Stimulated activated CD4-positive, alpha-beta T cell treated with anti-CD3 and anti-CD28 coated beads, Interleukin-4, amount 100 ng/mL, for 1 hour (primary cell): ENCODE data around the gene C8G.
A peak's percentile ranks its signal among the peaks of the same experiment; 100 is the strongest.

ENCODE experiments used
- DNase-seq: peaks from one replicate; pipeline ENCODE4 v3.0.0-alpha.2; 2020

The C8G gene

DNA sequence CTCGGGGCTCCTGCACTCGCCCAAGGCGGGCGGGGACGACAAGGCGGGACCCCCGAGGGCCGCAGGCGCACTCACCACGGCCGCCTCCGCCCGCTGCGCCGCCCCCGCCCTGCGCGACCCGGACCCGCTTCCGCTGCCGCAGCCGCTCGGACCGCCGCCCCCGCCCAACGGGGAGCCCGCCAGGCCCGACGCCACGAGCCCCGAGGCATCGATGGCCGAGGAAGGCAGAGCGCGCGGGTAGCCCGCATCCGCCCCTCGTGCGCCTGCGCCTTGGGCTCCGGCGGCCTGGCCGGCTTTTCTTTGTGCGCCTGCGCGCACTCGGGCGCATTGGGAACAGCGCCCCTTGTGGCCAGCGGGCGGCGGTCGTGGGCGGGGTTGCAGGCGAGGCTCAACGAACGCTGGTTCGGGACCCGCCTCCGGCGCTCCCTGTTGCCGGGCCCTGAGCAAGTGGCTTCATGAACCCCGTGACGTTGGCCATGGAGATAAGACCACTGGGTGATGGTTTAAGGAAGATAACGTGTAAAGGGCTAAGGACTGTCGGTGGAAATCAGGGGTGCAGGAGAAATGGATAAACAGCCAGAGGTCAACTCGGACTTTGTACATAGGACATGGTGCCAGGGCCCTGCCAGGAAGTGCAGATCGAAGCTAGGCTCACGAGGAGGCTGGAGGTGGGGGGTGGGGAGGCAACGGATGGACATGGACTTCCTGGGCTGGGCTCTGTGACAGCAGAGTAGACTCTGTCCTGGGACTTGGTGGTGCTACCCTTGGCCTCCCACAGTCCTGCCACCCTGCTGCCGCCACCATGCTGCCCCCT, at the start of gene C8G, which contains the start of gene FBXW5:
C8G (plus strand) TSS at position 725 of the 814 bp plus-strand sequence; CDS start at position 803, 78 bp downstream.
FBXW5 (minus strand) TSS at position 220 of the 814 bp plus-strand sequence. CDS start 655 bp downstream, outside the sequence.
- DNase-seq: peak; percentile 94

DNA sequence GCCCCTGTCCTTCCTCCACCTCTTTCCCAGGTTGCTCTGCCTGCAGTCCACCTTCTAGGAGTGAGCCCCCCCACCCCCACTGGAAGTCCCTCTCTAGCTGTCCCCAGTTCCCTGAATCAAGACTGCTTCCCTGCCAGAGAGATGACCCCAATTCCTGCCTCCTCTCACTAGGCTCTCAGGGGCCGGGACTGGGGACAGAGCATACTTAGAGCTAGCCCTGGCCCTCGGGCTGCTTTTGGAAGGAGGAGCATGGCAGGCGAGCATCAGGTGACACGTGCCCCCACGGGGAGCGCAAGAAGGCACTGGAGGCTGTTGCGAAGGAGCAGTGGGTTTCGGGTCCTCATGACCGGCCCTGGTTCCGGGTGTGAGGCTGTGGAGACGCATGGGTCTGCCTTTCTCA, 49.0 kb upstream of the C8G start:
- DNase-seq: no peak

- no peak for DNase-seq
Measured at GRCh38 chr9:136898483-136899100, 46.5 kb upstream of the C8G start.

DNA sequence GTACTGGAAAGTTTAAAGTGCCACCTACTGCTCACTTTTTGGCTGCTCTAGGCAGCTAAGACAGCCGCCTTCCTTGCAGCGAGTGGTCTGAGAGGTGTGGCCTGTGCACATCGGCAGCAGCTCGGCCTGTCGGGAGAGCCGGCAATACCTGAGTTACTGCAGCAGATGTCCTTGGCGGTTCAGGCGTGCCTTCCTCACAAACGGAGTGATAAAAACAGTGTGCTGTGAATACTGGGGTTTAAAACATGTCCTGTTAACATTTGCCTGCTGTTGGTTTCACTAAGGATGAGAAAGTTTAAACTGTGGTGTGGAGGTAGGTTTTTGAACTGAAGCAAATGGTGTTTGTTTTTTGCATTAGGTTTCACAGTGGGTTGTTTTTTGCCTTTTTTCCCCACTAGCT, 45.8 kb upstream of the C8G start:
- no peak for DNase-seq

DNA sequence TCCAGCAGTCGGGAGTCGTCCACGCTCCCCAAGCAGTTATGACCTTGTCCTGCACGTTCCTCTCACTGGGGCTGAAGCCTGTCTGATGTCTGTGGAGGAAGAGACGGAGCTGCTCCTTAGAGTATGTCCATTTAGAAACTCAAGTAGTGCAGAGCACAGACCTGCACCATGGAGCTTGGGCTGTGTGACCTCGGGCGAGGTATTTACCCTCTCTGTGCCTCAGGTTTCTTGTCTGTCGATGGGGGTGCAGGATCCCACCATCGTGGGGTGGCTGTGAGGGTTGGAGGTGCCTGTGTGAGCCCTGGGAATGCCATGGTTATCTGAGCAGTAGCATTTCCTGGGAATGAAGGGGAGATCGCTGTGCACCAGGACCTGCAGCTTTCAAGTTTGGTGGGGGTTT, 44.5 kb upstream of the C8G start:
- no peak for DNase-seq

- DNase-seq: no peak
Measured at GRCh38 chr9:136900988-136901515, 44.0 kb upstream of the C8G start.

DNA sequence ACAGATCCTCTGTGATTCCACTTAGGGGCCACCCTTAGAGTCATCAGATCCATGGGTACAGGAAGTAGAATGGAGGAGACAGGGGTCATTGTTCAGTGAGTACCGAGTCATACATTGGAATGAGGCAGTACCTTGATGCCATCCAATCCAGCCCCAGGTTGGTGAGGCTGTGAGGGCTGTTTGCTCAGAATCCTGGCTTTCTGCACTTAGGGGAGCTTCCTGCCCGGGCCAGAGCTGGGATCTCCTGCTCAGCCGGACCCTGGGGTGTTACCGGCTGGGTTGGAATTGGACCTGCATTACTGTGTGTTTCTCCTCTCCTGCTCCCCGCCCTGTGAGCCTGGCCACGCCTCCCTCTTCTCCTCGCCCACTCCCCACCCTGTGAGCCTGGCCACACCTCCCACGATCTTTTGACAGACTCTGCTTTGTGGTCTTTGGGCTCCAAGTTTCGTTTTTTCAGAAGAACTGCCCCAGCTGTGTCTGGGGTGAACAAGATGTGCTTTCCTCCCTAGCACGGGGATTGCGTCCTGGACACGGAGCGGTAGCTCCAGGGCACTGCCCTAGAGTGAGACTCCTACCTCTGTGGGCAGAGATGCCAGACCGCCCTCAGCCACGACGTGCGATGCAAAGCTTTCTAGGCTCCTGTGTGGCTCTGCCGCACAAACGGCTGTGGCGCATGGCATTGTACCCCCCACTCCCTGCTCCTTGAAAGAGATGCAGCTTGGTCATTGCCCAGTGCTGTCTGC, 43.4 kb upstream of the C8G start:
- DNase-seq: peak; percentile 78

DNA sequence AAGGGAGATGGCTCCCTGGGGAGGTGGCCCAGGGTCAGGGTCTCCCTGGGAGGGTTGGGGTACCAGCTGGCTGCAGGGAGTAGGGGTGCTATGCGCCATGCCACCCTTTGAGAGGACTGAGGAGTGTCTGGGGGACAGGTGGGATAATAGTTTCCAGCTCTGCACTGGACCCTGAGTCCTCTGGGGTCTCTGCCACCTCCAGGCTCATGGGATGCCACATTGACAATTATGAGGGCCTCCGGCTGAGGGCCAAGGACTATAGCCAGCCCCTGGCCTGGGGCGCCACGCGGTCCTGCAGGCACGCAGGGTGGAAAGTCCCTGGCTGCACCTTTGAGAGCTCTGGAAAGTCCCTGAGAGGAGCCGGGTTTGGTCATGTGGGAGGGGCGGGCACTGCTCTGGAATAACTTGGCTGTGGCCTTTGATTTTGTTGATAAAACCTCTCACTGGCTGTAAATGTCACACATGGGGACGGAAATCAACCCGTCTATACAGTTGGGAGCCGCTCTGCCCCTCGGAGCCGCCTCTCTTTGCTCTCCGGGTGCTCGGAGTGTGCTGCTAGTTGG, 42.7 kb upstream of the C8G start:
- DNase-seq: peak; percentile 84

- DNase-seq: no peak
Measured at GRCh38 chr9:136903041-136903554, 41.9 kb upstream of the C8G start.

DNA sequence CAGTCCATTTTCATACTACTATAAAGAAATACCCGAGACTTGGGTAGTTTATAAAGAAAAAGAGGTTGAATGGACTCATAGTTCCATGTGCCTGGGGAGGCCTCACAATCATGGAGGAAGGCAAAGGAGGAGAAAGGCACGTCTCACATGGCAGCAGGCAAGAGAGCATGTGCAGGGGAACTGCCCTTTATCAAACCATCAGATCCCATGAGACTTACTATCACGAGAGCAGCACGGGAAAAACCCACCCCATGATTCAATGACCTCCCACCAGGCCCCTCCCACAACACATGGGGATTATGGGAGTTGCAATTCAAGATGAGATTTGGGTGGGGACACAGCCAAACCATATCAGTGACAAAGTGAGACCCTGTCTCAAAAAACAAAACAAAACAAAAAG, 38.8 kb upstream of the C8G start:
- DNase-seq: no peak

DNA sequence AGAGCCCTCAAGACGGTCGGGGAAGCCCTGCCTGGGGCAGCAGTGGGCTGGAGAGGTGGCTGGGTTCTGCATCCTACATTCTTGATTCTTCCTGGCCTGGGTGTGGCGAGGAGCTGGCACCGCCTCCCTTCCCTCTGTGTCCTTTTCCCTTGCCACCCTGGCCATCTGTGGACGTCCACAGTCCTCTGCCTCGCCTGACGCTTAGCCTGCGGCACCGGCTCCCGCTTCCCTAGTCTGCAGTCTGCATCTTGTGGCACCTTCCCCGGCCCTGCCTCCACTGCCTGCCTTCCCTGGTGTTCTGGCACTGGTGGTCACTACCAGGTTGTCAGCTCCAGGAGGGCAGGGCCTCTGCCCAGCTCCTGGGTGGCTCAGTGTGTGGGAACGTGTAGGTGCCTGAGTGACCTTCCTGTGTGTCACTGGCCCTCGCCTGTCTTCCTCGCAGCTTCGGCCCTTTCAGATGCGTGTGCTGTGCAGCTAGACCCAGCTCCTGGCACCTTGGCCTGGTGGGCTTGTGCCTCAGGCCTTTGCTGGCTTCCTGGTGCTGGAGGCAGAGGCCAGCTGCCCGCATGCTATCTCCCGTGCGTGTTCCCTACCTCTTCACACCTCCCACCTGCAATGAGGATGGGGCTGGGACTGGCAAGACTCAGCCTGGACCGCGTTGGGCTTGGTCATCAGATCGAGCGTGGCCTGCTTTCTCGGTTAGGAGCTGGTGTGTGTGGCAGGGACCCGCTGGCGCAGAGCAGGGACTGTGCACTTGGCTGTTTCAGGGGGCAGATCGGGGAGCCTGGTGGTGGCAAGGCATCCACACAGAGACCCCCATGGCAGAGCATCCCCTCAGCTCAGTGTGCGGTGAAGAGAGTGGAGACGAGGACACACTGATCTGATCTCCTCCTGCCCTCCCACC, 37.8 kb upstream of the C8G start:
- no peak for DNase-seq

- no peak for DNase-seq
Measured at GRCh38 chr9:136910197-136910900, 34.7 kb upstream of the C8G start.

GRCh38 chr9:136910901-136911245, 34.2 kb upstream of the C8G start:
- DNase-seq: no peak

DNA sequence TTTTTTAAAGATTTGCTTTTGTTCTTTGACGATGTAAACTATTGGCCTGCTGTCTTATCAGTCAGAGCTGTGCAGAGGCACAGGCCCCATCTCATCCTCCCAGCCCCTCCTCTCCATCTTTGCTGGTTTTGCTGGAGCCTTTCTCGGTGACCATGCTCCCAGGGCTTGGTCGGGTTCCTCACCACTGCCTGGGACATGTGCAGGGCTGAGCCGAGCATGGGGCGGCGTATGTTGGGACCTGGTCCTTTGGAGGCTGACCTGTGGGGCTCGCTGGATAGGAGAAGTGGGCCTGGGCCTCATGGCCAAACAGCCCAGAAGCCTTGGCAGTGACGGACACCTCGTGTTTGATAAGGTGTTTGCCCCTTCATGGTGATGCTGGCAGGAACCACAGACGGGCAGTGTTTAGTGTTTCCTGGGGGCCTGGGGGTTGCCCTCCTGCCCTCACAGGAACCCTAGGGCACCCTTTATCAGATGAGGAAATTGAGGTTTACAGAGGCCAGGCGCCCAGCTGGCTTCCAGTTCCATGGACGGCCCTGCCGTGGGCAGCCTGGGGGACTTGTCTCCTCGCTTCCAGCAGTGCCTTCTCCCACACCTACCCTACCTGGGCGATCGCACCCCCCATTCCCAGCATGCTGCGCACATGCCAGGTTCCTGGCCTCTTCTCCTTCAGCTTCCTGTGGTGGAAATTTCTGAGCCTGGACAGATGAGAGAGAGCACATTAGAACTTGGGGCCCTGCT, 31.2 kb upstream of the C8G start:
- no peak for DNase-seq

DNA sequence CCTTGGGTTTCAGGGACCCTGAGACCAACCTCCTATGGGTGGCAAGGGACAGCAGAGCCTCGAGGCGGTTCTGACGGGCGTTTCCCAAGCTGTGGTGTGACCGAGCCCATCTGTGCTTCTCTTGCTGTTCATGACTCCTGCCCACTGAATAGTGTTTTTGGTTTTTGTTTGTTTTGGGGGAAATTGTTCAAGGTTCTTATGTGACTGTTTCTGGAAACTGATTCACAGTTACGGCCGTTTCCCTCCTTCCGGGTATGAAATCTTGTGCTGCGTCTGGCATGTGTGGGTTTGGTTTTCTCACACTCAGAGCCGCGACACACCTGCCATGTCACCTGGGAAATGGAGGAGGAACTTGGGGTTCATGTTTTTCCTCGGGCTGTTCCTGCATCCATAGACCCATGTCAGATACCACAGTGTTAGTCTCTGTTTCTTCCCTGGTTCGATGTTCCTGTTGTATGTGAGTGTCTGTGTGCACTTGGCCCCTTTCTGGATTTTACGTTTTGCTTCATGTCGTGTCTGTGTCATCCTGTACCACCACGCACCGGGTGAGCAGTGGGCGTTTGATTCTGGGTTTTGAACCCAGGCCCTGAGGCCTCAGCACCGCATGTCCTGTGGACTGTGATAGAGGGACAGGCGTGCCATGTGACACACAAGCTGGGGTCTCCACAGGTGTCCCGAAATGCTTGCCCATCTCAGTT, 29.3 kb upstream of the C8G start:
- no peak for DNase-seq

DNA sequence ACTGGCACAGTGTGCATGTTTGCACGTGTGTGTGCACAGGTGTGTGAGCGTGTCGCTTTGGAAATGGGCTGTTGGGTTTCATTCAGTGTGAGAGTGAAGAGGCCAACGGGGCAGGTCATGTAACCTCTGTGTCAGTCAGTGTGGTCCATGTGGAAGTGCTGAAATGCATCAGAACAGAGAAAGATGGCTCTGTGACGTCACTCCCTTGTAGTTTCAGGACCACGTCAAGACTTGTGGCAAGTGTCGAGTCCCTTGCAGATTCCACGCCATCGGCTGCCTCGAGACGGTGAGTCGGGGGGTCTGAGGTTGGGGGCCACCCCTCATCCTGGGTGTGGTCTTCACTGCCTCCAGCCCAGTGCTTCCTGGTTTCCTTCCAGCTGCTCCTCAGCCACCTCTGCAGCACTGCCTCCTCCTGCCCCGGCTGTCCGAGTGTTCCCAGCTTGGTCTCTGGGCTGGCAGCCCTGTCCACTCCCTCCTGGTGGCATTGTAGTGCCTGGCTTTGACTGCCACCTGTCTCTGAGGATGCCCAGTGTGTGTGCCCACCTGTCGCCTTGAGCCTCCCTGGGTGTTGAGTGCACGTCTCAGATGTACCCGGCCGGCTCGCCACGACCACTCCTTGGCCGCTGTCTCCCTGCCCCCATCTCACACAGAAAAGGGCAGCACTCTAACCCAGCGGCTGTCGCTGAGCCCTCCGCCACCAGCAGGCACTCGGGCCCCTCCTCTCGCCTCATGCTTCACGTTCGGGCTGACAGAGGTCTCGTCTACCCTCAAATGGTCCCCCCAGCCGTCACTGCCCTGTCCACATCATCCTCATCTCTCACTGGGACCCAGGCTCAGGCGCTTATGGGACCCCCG, 28.5 kb upstream of the C8G start:
- no peak for DNase-seq

GRCh38 chr9:136917902-136918301, 27.1 kb upstream of the C8G start:
- DNase-seq: no peak

DNA sequence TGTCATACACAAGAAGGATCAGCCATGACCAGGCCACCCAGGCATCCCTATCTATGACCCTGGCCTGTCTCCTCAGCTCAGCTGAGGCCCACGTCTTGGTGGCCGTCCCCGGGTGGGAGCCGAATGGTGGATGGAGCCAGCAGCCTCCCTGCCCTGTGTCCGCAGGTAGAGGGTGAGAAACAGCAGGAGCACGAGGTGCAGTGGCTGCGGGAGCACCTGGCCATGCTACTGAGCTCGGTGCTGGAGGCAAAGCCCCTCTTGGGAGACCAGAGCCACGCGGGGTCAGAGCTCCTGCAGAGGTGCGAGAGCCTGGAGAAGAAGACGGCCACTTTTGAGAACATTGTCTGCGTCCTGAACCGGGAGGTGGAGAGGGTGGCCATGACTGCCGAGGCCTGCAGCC, 25.0 kb upstream of the C8G start:
- DNase-seq: no peak

GRCh38 chr9:136920734-136921231, 24.3 kb upstream of the C8G start:
- no peak for DNase-seq
